Measurements from ENCODE around the gene ATP13A3.

Gene ATP13A3

GRCh38 chr3:194474675-194475074 lies 12.1 kb downstream of the ATP13A3 start:
- no peak for DNase-seq

GRCh38 chr3:194472290-194472920 lies 14.4 kb downstream of the ATP13A3 start:
- DNase-seq: no peak

GRCh38 chr3:194471863-194472262 lies 14.9 kb downstream of the ATP13A3 start:
- no peak for DNase-seq

GRCh38 chr3:194470615-194471014 lies 16.2 kb downstream of the ATP13A3 start:
- DNase-seq: no peak

DNA sequence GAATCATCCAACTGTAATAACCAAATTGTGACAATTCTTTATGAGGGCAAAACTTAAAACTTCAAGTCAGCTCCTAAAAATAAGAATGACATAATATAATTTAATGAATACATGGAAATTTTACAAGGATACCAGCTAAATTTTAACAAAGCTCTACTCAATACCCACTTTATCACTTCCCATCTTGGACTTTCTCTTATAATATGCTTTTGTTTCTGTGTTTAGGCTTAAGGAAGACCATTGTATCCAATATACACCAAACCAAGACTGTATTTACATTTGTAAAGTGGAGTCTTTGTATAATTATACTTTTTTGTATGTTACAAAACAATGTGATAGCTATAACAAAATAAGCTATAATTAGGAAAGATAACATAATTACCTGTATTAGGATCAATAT lies 16.8 kb downstream of the ATP13A3 start:
- DNase-seq: no peak

DNA sequence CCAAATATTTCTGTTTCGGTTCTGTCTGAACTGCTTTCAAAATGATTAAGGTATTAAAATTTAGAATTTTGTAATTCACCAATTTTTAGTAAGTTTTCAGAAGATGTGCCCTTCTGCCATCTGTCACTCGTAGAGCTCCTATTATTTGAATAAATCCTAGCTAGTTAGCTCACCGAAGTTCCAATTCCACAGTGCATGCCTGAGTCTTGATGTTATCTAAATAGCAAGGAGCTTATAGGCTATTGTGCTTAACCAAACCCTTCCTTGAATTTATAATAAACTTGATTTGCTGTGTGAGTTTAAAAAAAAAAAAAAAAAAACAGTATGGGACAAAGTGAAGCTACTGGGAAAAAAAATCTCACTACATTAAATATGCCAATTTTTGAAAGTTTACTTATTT lies 18.7 kb downstream of the ATP13A3 start:
- DNase-seq: no peak

- DNase-seq: no peak
Observed at GRCh38 chr3:194466761-194467356, 19.9 kb downstream of the ATP13A3 start.

- DNase-seq: no peak
Observed at GRCh38 chr3:194465920-194466570, 20.8 kb downstream of the ATP13A3 start.

DNA sequence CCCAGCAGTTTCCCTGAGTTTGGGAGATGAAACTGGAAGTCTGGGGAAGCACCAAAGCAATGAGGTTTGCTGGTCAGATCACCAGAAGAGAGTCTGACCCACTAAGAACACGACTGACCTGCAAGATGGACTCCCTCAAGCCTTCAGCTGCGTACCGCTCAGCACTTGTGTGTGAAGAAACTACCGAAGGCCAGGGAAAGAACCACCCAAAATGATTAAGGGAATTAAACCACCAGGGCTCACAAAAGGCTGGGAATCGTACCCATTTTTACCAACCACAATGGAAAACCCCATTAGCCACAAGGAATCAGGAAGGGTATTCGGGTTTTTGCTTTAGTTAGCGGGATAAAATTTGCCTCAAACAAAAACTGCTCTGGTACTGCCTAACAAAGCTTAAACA lies 21.6 kb downstream of the ATP13A3 start:
- no peak for DNase-seq

DNA sequence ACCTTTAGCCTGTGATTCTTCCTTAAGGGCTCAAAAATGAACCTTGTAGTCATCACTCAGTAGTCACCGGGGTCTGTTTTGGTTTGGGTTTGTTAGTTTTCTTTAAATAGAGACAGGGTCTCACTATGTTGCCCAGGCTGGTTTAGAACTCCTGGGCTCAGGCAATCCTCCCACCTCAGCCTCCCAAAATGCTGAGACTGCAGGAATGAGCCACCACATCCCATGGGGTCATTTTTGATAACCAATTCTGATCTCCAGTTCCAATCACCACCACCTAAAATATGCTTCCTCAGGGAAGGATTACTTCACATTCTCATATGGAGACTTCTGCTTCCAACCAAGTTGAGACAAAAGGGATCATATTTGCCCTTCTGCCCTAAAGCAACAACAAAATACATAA lies 22.1 kb downstream of the ATP13A3 start:
- DNase-seq: no peak

GRCh38 chr3:194462936-194463335 lies 23.9 kb downstream of the ATP13A3 start:
- DNase-seq: no peak

DNA sequence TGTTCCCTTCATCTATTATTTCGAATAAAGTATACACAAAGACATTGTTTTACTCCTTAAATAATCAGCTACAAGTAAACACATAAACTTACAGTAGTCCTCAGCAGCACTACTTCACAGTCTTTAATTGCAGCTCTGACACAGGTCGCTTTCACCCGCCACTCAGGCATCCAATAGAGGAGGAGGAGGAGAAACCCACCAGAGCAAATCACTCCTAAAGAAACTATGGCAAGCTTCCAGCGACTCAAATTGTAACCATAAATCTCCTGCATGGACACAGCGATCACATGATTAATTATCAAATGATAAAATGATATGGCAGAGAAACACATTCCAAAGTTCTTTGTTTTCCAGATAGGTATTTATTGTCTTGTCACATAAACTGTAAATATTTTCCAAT lies 26.2 kb downstream of the ATP13A3 start:
- DNase-seq: no peak

DNA sequence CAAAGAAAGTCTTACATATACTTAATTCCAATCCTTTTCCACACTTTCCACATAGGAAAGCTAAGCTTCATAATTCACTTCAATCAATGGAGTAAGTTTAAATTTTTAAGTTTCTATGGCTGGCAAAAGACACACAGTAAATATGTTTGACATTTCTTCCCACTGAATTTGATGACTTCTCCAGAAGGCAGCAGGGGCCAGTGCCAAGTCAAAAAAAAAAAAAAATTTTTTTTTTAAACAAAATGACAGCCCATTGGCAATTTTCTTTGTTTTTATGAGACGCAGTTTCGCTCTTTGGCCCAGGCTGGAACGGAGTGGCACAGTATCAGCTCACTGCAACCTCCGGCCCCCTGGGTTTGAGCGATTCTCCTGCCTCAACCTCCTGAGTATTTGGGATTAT lies 28.7 kb downstream of the ATP13A3 start:
- no peak for DNase-seq

- no peak for DNase-seq
Observed at GRCh38 chr3:194455481-194455880, 31.3 kb downstream of the ATP13A3 start.

DNA sequence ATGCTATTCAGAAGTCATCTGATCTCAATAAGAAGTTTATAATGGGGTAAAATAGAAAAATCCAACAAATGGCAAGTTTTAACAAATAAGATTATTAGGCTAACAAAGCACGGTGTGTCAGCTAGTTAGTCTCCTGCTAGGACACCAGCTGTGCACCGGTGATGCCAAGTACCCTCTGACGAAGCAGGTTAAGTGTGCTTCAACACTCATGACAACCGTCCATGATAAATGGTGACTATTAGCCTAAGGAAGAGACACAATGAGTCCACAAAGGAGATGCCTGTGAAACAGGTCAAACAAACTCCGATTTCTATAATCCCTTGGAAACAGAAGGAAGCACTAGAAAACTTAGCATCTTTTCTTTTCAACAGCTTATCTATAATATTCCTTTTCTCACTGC lies 36.5 kb downstream of the ATP13A3 start:
- DNase-seq: no peak

DNA sequence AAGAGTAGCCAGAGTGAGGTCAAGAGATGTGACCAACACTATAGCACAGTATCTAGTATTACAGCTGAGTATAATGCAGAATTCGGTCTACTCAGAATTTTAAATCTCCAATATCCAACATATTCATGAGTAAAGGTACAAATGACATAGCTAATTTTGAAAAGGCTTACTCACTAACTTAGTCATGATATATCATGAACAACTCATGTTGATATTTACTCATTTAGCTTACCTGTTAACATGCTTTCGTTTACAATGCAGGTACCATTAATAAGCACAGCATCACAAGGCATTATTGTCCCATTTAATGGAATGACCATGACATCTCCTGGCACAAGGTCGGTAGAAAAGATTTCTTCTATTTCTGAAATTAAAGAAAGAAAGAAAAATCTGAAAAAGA lies 36.9 kb downstream of the ATP13A3 start:
- DNase-seq: no peak

GRCh38 chr3:194447657-194448056 lies 39.1 kb downstream of the ATP13A3 start:
- no peak for DNase-seq

GRCh38 chr3:194447161-194447560 lies 39.6 kb downstream of the ATP13A3 start:
- no peak for DNase-seq

- DNase-seq: no peak
Observed at GRCh38 chr3:194446754-194447153, 40.0 kb downstream of the ATP13A3 start.

DNA sequence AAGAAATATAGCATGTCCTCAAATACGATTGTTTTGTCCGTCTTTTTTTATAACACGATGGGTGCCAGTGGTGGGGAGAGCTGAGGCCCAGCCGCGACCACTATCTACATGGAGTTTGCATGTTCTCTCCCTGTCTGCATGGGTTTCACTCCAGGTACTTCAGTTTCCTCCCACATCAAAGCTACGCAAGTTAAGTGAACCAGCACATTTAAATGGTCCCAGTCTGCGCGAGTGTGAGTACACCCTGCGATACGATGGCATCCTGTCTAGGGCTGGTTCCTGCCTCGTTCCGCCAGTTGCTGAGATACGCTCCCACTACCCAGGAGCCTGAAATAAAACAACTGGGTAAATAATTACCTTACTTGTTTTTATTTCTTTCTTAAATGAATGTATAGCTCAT lies 40.6 kb downstream of the ATP13A3 start:
- no peak for DNase-seq

DNA sequence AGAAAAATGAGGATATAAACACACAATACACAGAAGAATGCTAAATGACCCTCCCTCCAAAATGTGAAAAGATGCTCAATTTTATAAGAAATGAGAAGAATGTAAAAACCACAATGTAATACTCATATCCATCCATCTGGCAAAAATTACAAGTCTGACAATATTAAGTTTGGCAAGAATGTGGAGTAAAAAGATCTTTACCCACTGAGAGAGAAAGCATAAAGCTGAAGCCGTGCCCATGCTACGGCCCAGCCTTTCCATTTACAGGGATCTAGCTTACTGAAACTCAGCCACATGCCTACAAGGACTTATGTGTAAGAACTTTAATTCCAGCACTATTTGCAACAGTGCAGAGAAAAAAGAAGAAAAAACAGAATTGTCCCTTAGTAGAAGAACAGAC lies 42.9 kb downstream of the ATP13A3 start:
- DNase-seq: no peak

DNA sequence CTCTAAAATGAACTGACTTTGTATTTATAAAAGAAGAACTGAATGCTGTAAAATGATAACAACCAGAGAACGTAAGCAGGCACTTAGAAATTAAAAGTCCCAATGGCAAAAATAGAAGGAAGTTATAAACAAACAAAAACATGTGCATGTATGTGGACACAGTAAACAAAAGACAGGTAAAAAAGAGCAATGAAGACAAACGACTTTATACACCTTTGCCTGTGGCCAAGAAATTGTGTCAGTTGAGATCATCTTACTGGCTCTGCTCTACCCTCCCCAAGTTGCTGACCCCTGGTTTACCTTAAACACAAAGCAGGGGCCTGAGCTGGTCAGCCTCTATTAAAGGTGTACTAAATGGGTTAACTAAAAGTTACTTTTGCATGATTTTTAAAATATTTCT lies 46.0 kb downstream of the ATP13A3 start:
- no peak for DNase-seq

GRCh38 chr3:194439881-194440550 lies 46.8 kb downstream of the ATP13A3 start:
- no peak for DNase-seq

DNA sequence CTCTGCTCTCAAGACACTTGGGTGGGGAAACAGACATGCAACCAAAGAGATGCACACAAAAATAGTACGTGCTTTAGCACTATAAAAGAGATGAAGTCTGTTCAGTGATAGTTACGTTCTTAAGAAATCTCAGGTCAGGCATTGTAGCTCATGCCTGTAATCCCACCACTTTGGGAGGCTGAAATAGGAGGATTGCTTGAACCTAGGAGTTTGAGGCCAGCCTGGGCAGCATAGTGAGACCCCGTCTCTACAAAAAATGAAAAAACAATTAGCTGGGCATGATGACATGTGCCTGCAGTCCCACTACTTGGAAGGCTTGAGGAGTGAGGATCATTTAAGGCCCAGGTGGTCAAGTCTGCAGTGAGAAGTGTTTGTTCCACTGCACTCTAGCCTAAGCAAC lies 52.3 kb downstream of the ATP13A3 start:
- DNase-seq: no peak

Data from stimulated activated CD4-positive, alpha-beta T cell treated with anti-CD3 and anti-CD28 coated beads, Interleukin-2, amount 100 ng/mL, for 24 hours (primary cell).